ENCODE data around the gene ORMDL1.

GRCh38 chr2:189826039-189826438 lies 41.9 kb upstream of the ORMDL1 start:
- TF ChIP-seq CTCF (conservative IDR thresholded peaks at IDR 0.05 in 1 of 2, IDR thresholded peaks at IDR 0.05 in 1 of 2; ENCODE audit: low read depth in 1 of 2, low read length in 2 of 2) (no peak), EZH2 (IDR thresholded peaks at IDR 0.05; ENCODE audit: low read length, missing control alignments) (no peak)
